H9 (cell line): Measurements from ENCODE around the gene EIF4E1B. TPM values are rescaled to one million over a fixed set of nuclear protein-coding genes. Genes with fewer than 3 reads are reported as not detected.

Experiments
- DNase-seq: peaks from one replicate; pipeline ENCODE4 v3.0.0-alpha.2; 2017
- H2AFZ ChIP-seq: one replicate; pipeline ENCODE4 v1.6.1; 2013; ENCODE audit warnings: mild to moderate bottlenecking, low read length, control low read depth, moderate library complexity
- H2AK5ac ChIP-seq: 2 replicates; pipeline ENCODE4 v1.6.1; 2013; ENCODE audit warnings: low read length, control low read depth, mixed read lengths; ENCODE audit not compliant: insufficient read length
- H2BK120ac ChIP-seq: one replicate; pipeline ENCODE4 v1.6.1; 2013; ENCODE audit warnings: low read depth, mild to moderate bottlenecking, low read length, control low read depth, inconsistent platforms; ENCODE audit not compliant: poor library complexity, severe bottlenecking
- H2BK12ac ChIP-seq: 2 replicates; pipeline ENCODE4 v1.6.1; 2013; ENCODE audit warnings: low read length, control low read depth, mixed read lengths, low read depth; ENCODE audit not compliant: insufficient read length
- H2BK15ac ChIP-seq: 2 replicates; pipeline ENCODE4 v1.6.1; 2013; ENCODE audit warnings: low read depth, low read length, control low read depth
- H2BK20ac ChIP-seq: one replicate; pipeline ENCODE4 v1.6.1; 2013; ENCODE audit warnings: low read depth, mild to moderate bottlenecking, low read length, control low read depth, inconsistent platforms; ENCODE audit not compliant: poor library complexity, severe bottlenecking
- H2BK5ac ChIP-seq: 2 replicates; pipeline ENCODE4 v1.6.1; 2013; ENCODE audit warnings: low read length, control low read depth, mixed read lengths; ENCODE audit not compliant: insufficient read length
- H3K14ac ChIP-seq: 2 replicates; pipeline ENCODE4 v1.6.1; 2013; ENCODE audit warnings: low read length, control low read depth; ENCODE audit not compliant: insufficient read depth
- H3K18ac ChIP-seq: 2 replicates; pipeline ENCODE4 v1.6.1; 2013; ENCODE audit warnings: low read depth, mild to moderate bottlenecking, mixed read lengths, low read length, control low read depth; ENCODE audit not compliant: insufficient read length
- H3K23ac ChIP-seq: 2 replicates; pipeline ENCODE4 v1.6.1; 2013; ENCODE audit warnings: low read length, control low read depth, mixed read lengths, low read depth; ENCODE audit not compliant: insufficient read length
- H3K23me2 ChIP-seq: 2 replicates; pipeline ENCODE4 v1.6.1; 2013; ENCODE audit warnings: low read depth, mild to moderate bottlenecking, mixed read lengths, low read length, control low read depth; ENCODE audit not compliant: insufficient read length, poor library complexity, severe bottlenecking
- H3K27ac ChIP-seq: 2 replicates; pipeline ENCODE4 v1.5.1; 2013; ENCODE audit warnings: low read length, control low read depth, mixed read lengths, low read depth; ENCODE audit not compliant: insufficient read length
- H3K27me3 ChIP-seq: 2 replicates; pipeline ENCODE4 v1.6.1; 2013; ENCODE audit warnings: low read length, control low read depth, inconsistent platforms; ENCODE audit not compliant: insufficient read depth
- H3K4ac ChIP-seq: 2 replicates; pipeline ENCODE4 v1.6.1; 2013; ENCODE audit warnings: low read depth, mild to moderate bottlenecking, control low read depth, inconsistent platforms, low read length, moderate library complexity
- H3K4me1 ChIP-seq: 2 replicates; pipeline ENCODE4 v1.6.1; 2013; ENCODE audit warnings: low read length, control low read depth, inconsistent platforms; ENCODE audit not compliant: insufficient read depth
- H3K4me2 ChIP-seq: 2 replicates; pipeline ENCODE4 v1.6.1; 2013; ENCODE audit warnings: low read length, control low read depth, mixed read lengths; ENCODE audit not compliant: insufficient read length, insufficient read depth
- H3K56ac ChIP-seq: 2 replicates; pipeline ENCODE4 v1.6.1; 2013; ENCODE audit warnings: low read depth, mild to moderate bottlenecking, mixed read lengths, low read length, control low read depth; ENCODE audit not compliant: insufficient read length
- H3K79me1 ChIP-seq: 2 replicates; pipeline ENCODE4 v1.6.1; 2013; ENCODE audit warnings: low read depth, mild to moderate bottlenecking, moderate library complexity, low read length, control low read depth, inconsistent platforms; ENCODE audit not compliant: insufficient read depth, poor library complexity, severe bottlenecking
- H3K79me2 ChIP-seq: 2 replicates; pipeline ENCODE4 v1.6.1; 2013; ENCODE audit warnings: low read length, control low read depth, inconsistent platforms; ENCODE audit not compliant: insufficient read depth
- H3K9ac ChIP-seq: 2 replicates; pipeline ENCODE4 v1.6.1; 2013; ENCODE audit warnings: low read length, control low read depth, mixed read lengths; ENCODE audit not compliant: insufficient read length; ENCODE audit errors: extremely low read depth
- H3K9me3 ChIP-seq: one replicate; pipeline ENCODE4 v1.6.1; 2013; ENCODE audit warnings: low read depth, low read length, inconsistent platforms; ENCODE audit not compliant: control insufficient read depth
- H3T11ph ChIP-seq: one replicate; pipeline ENCODE4 v1.6.1; 2013; ENCODE audit warnings: mild to moderate bottlenecking, low read length, control low read depth, inconsistent platforms
- H4K20me1 ChIP-seq: one replicate; pipeline ENCODE4 v1.6.1; 2013; ENCODE audit not compliant: control insufficient read depth, insufficient read length, insufficient read depth
- H4K5ac ChIP-seq: 2 replicates; pipeline ENCODE4 v1.6.1; 2013; ENCODE audit warnings: low read depth, mild to moderate bottlenecking, mixed read lengths, low read length, control low read depth; ENCODE audit not compliant: insufficient read length
- H4K8ac ChIP-seq: replicated peaks from 2 replicates; pipeline ENCODE4 v1.6.1; 2013; ENCODE audit warnings: low read length, control low read depth, mixed read lengths, low read depth; ENCODE audit not compliant: insufficient read length
- H4K91ac ChIP-seq: 2 replicates; pipeline ENCODE4 v1.6.1; 2013; ENCODE audit warnings: low read depth, mild to moderate bottlenecking, moderate library complexity, mixed read lengths, low read length, control low read depth; ENCODE audit not compliant: insufficient read length
- H3K27ac Mint-ChIP-seq, 3 experiments: 2 replicates in 2 of 3; 3 replicates in 1 of 3; pipeline ENCODE4 v1.8.0; 2020 to 2021; ENCODE audit warnings: mixed read lengths in 3 of 3, mild to moderate bottlenecking in 1 of 3, moderate library complexity in 1 of 3
- H3K27me3 Mint-ChIP-seq: 2 replicates; pipeline ENCODE4 v1.8.0; 2021; ENCODE audit warnings: low read depth, mild to moderate bottlenecking, moderate library complexity, mixed read lengths
- H3K36me3 Mint-ChIP-seq, 3 experiments: 2 replicates in 2 of 3; 3 replicates in 1 of 3; pipeline ENCODE4 v1.8.0; 2020 to 2021; ENCODE audit warnings: low read depth in 3 of 3, mixed read lengths in 3 of 3; ENCODE audit not compliant: insufficient read depth in 1 of 3
- H3K4me1 Mint-ChIP-seq, 2 experiments: 2 replicates each; pipeline ENCODE4 v1.8.0; 2020; ENCODE audit warnings: mixed read lengths in 2 of 2
- H3K4me3 Mint-ChIP-seq, 2 experiments: 2 replicates in 1 of 2; 3 replicates in 1 of 2; pipeline ENCODE4 v1.8.0; 2020 to 2021; ENCODE audit warnings: mild to moderate bottlenecking in 2 of 2, mixed read lengths in 2 of 2, moderate library complexity in 1 of 2
- H3K9me3 Mint-ChIP-seq, 2 experiments: 2 replicates in 1 of 2; 3 replicates in 1 of 2; pipeline ENCODE4 v1.8.0; 2020; ENCODE audit warnings: mild to moderate bottlenecking in 2 of 2, mixed read lengths in 2 of 2, moderate library complexity in 1 of 2
- CTCF ChIP-seq: fragments of 200-600 bp; sonication (generic); conservative IDR thresholded peaks from 3 replicates; pipeline ENCODE4 v1.8.0; 2021; ENCODE audit warnings: antibody characterized with exemption, mild to moderate bottlenecking
- WGBS: extraction: QIAGEN DNeasy Blood & Tissue Kit; methylation state at CpG from one replicate; pipeline ENCODE4 v1.1.7; 2013; ENCODE audit warnings: missing lambda C conversion rate, low lambda C conversion rate, mixed read lengths; ENCODE audit not compliant: insufficient read length; ENCODE audit errors: extremely low coverage; 5-methylcytosine and 5-hydroxymethylcytosine counted together
- total RNA-seq: library from RNA; stranded (reverse); gene quantifications from 2 replicates; pipeline ENCODE4 v1.2.1, GENCODE V29; 2021

EIF4E1B gene
- total RNA-seq, 1 experiment from 2014 or later, result 1.3 TPM

DNA sequence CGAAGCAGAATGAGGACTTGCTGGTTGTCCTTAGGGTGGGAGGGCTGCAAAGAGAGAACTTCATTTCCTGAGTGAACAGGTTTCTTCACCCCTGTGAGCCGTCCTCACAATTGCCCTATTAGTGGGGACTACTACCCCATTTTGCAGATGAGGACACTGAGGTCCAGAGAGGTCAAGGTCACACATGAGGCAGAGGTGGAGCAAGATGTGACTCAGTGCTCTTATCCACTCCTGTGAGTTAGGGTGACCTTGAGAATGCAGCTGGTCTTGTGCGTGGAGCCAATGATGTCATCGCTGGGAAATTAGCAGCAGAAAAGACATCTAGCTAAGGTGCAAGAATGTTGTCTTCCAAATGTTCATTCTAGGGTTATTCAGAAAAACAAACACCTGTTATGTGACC is 47.4 kb upstream of the EIF4E1B start:
- H3K18ac ChIP-seq, result no peak overlapping the region
- no peaks in the 10 kb centered on the region for H3K9me3 ChIP-seq
- Mint-ChIP-seq H3K27me3 (peaks cover 25% of the 10 kb centered on the region), H3K27ac (no peak overlapping the region), H3K36me3 (peaks cover 0 to 8% (median 4%) of the 10 kb centered on the region in 3 experiments; a peak in 4 of 7 replicates), H3K4me1 (peaks cover 4 to 5% of the 10 kb centered on the region in 2 experiments), H3K9me3 (peaks cover 13 to 22% of the 10 kb centered on the region in 2 experiments), H3K4me3 (no peak overlapping the region)
- no peak overlapping the region for H3K56ac ChIP-seq
- no peak overlapping the region for H3K27ac ChIP-seq
- no peak overlapping the region for H3K4me2 ChIP-seq
- peaks cover 2% of the 10 kb centered on the region; the same call in 1 of the 2 replicates for H3K27me3 ChIP-seq
- no peaks in the 10 kb centered on the region for H3K79me2 ChIP-seq
- H4K5ac ChIP-seq, result no peak overlapping the region
- no peak overlapping the region for H2BK5ac ChIP-seq
- DNase-seq, result no peak
- WGBS, result no CpG with 5 or more reads among the region's 4 CpGs
- H4K20me1 ChIP-seq, result no peaks in the 10 kb centered on the region
- H3K4ac ChIP-seq, result no peak overlapping the region
- no peak overlapping the region for H4K91ac ChIP-seq
- H3K79me1 ChIP-seq, result no peaks in the 10 kb centered on the region
- H3K14ac ChIP-seq, result no peak overlapping the region
- no peak overlapping the region for H2BK20ac ChIP-seq
- H2AK5ac ChIP-seq, result no peak overlapping the region
- H2BK15ac ChIP-seq, result no peak overlapping the region
- H3T11ph ChIP-seq, result no peak overlapping the region
- no peaks in the 10 kb centered on the region for H3K4me1 ChIP-seq
- no peak overlapping the region for H2AFZ ChIP-seq
- H3K23ac ChIP-seq, result no peak overlapping the region
- H3K9ac ChIP-seq, result no peak overlapping the region
- H4K8ac ChIP-seq, result no peak overlapping the region
- H2BK12ac ChIP-seq, result no peak overlapping the region
- no peaks in the 10 kb centered on the region for H3K23me2 ChIP-seq
- TF ChIP-seq CTCF, result no peak
- no peak overlapping the region for H2BK120ac ChIP-seq
